Lung microvascular endothelial cell (primary cell): ENCODE measurements around the gene PKNOX2. TPM values are rescaled to one million over a fixed set of nuclear protein-coding genes. Genes with fewer than 3 reads are reported as not detected.

Experiments used
- DNase-seq, 2 donors: peaks; one replicate each; pipeline versions ENCODE4 v3.0.0 to v3.0.0-alpha.2; 2010; ENCODE audit warnings: low read depth in 2 of 2
- total RNA-seq: library from RNA; depleted of rRNA; stranded (reverse); fragments of >200 nt; gene quantifications from 2 replicates; pipeline ENCODE4 v1.2.1, GENCODE V29; 2014

The PKNOX2 gene
- total RNA-seq, 1 donor from 2014 or later, result not detected

- DNase-seq, result no peak
These were observed 187.3 kb downstream of the PKNOX2 start for GRCh38 chr11:125351868-125352250.

- no peak for DNase-seq
These were observed 192.2 kb downstream of the PKNOX2 start for GRCh38 chr11:125356797-125357196.

- no peak for DNase-seq
These were observed 193.0 kb downstream of the PKNOX2 start for GRCh38 chr11:125357551-125357950.

- DNase-seq, result peak in 1 of 2 donors; percentile 52
These were observed 193.8 kb downstream of the PKNOX2 start for GRCh38 chr11:125358254-125358840.

- no peak for DNase-seq
These were observed 194.6 kb downstream of the PKNOX2 start for GRCh38 chr11:125359130-125359529.

- no peak for DNase-seq
These were observed 195.5 kb downstream of the PKNOX2 start for GRCh38 chr11:125360066-125360465.

GRCh38 chr11:125364121-125364826, 199.7 kb downstream of the PKNOX2 start:
- DNase-seq, result peak in 1 of 2 donors; percentile 59

- DNase-seq, result peak; percentile 8 to 63
These were observed 200.8 kb downstream of the PKNOX2 start for GRCh38 chr11:125365196-125365931.

GRCh38 chr11:125367710-125368109, 203.2 kb downstream of the PKNOX2 start:
- no peak for DNase-seq

- DNase-seq, result no peak
These were observed 204.2 kb downstream of the PKNOX2 start for GRCh38 chr11:125368757-125369156.

GRCh38 chr11:125369808-125370207, 205.3 kb downstream of the PKNOX2 start:
- DNase-seq, result no peak

GRCh38 chr11:125370561-125371389, 206.2 kb downstream of the PKNOX2 start:
- DNase-seq, result no peak

- DNase-seq, result peak in 1 of 2 donors; percentile 9
These were observed 206.9 kb downstream of the PKNOX2 start for GRCh38 chr11:125371431-125371935.

- no peak for DNase-seq
These were observed 207.5 kb downstream of the PKNOX2 start for GRCh38 chr11:125372088-125372487.

GRCh38 chr11:125372911-125373310, 208.4 kb downstream of the PKNOX2 start:
- no peak for DNase-seq

- no peak for DNase-seq
These were observed 209.2 kb downstream of the PKNOX2 start for GRCh38 chr11:125373426-125374391.

- DNase-seq, result no peak
These were observed 209.8 kb downstream of the PKNOX2 start for GRCh38 chr11:125374398-125374797.

GRCh38 chr11:125375146-125375545, 210.6 kb downstream of the PKNOX2 start:
- DNase-seq, result no peak

GRCh38 chr11:125376117-125376516, 211.6 kb downstream of the PKNOX2 start:
- no peak for DNase-seq

- DNase-seq, result no peak
These were observed 212.3 kb downstream of the PKNOX2 start for GRCh38 chr11:125376856-125377255.
